Femur (tissue), 1 donor: Measurements from ENCODE around the gene SLC2A13.
"Not testable (repeated sequence)": the region's sequence is repeated elsewhere in the genome, so short reads cannot be mapped to it uniquely, and the experiment has no call there.

ENCODE experiments used
- DNase-seq: peaks from one replicate; pipeline ENCODE4 v3.0.0-alpha.2; 2017

Gene SLC2A13

GRCh38 chr12:39989501-39989900 is 116.4 kb downstream of the SLC2A13 start:
- DNase-seq = no peak

- no peak for DNase-seq
Measured at GRCh38 chr12:39988574-39988973, 117.3 kb downstream of the SLC2A13 start.

- no peak for DNase-seq
Measured at GRCh38 chr12:39986674-39987073, 119.2 kb downstream of the SLC2A13 start.

GRCh38 chr12:39984670-39985069 is 121.2 kb downstream of the SLC2A13 start:
- DNase-seq = no peak

- DNase-seq = no peak
Measured at GRCh38 chr12:39975374-39975918, 130.4 kb downstream of the SLC2A13 start.

- no peak for DNase-seq
Measured at GRCh38 chr12:39972119-39972518, 133.8 kb downstream of the SLC2A13 start.

- no peak for DNase-seq
Measured at GRCh38 chr12:39971348-39971747, 134.5 kb downstream of the SLC2A13 start.

- DNase-seq = no peak
Measured at GRCh38 chr12:39966721-39967120, 139.2 kb downstream of the SLC2A13 start.

- no peak for DNase-seq
Measured at GRCh38 chr12:39966256-39966655, 139.6 kb downstream of the SLC2A13 start.

GRCh38 chr12:39959467-39959866 is 146.4 kb downstream of the SLC2A13 start:
- DNase-seq = no peak

GRCh38 chr12:39959031-39959430 is 146.8 kb downstream of the SLC2A13 start:
- no peak for DNase-seq

- no peak for DNase-seq
Measured at GRCh38 chr12:39958377-39958776, 147.5 kb downstream of the SLC2A13 start.

- DNase-seq = no peak
Measured at GRCh38 chr12:39956725-39957124, 149.2 kb downstream of the SLC2A13 start.

- DNase-seq = no peak
Measured at GRCh38 chr12:39946361-39947280, 159.3 kb downstream of the SLC2A13 start.

- DNase-seq = no peak
Measured at GRCh38 chr12:39937119-39937518, 168.8 kb downstream of the SLC2A13 start.

- no peak for DNase-seq
Measured at GRCh38 chr12:39935839-39936238, 170.0 kb downstream of the SLC2A13 start.

GRCh38 chr12:39935275-39935674 is 170.6 kb downstream of the SLC2A13 start:
- DNase-seq = no peak

- DNase-seq = no peak
Measured at GRCh38 chr12:39931857-39932256, 174.0 kb downstream of the SLC2A13 start.

- DNase-seq = no peak
Measured at GRCh38 chr12:39931231-39931630, 174.7 kb downstream of the SLC2A13 start.

GRCh38 chr12:39930101-39930500 is 175.8 kb downstream of the SLC2A13 start:
- DNase-seq = no peak

- no peak for DNase-seq
Measured at GRCh38 chr12:39928181-39928899, 177.5 kb downstream of the SLC2A13 start.

- DNase-seq = no peak
Measured at GRCh38 chr12:39923364-39923763, 182.5 kb downstream of the SLC2A13 start.

GRCh38 chr12:39922598-39922997 is 183.3 kb downstream of the SLC2A13 start:
- not testable (repeated sequence) for DNase-seq

GRCh38 chr12:39920647-39921046 is 185.2 kb downstream of the SLC2A13 start:
- DNase-seq = no peak
